ACC112 (cell line): ENCODE data around the gene MRPL24.
"Not testable (repeated sequence)": the region's sequence is repeated elsewhere in the genome, so short reads cannot be mapped to it uniquely, and the experiment has no call there.

Source experiments
- H2AFZ ChIP-seq: fragments of 200-600 bp; sonication (generic); one replicate; pipeline ENCODE4 v1.6.0; 2017; ENCODE audit warnings: antibody characterized with exemption, low read length; ENCODE audit not compliant: unreplicated experiment
- H3K27ac ChIP-seq: fragments of 200-600 bp; sonication (generic); 2 replicates; pipeline ENCODE4 v1.5.1; 2014; ENCODE audit warnings: low read depth, mild to moderate bottlenecking, antibody characterized with exemption, low read length, moderate library complexity
- H3K27me3 ChIP-seq: fragments of 200-600 bp; sonication (generic); 2 replicates; pipeline ENCODE4 v1.6.1; 2014; ENCODE audit warnings: mild to moderate bottlenecking, antibody characterized with exemption, low read length, moderate library complexity, mixed read lengths; ENCODE audit not compliant: insufficient read depth
- H3K36me3 ChIP-seq: fragments of 200-600 bp; sonication (generic); 2 replicates; pipeline ENCODE4 v1.6.1; 2016; ENCODE audit warnings: mild to moderate bottlenecking, antibody characterized with exemption, low read length, moderate library complexity, mixed read lengths; ENCODE audit not compliant: insufficient read depth
- H3K4me1 ChIP-seq: fragments of 200-600 bp; sonication (generic); one replicate; pipeline ENCODE4 v1.6.1; 2016; ENCODE audit warnings: low read length, mixed read lengths; ENCODE audit not compliant: insufficient read depth, unreplicated experiment, control insufficient read depth
- H3K4me3 ChIP-seq: fragments of 200-600 bp; sonication (generic); 2 replicates; pipeline ENCODE4 v1.5.1; 2014; ENCODE audit warnings: mild to moderate bottlenecking, low read depth, low read length
- H3K79me2 ChIP-seq: fragments of 200-600 bp; sonication (generic); one replicate; pipeline ENCODE4 v1.6.0; 2016; ENCODE audit warnings: low read length; ENCODE audit not compliant: control insufficient read depth, unreplicated experiment, insufficient read depth

Gene MRPL24

GRCh38 chr1:156760092-156760795, 19.4 kb upstream of the MRPL24 start:
- no peak overlapping the region for H2AFZ ChIP-seq
- H3K27me3 ChIP-seq: no peaks in the 10 kb centered on the region
- no peaks in the 10 kb centered on the region for H3K36me3 ChIP-seq
- no peak overlapping the region for H3K4me3 ChIP-seq
- no peaks in the 10 kb centered on the region for H3K79me2 ChIP-seq
- no peaks in the 10 kb centered on the region for H3K4me1 ChIP-seq
- no peak overlapping the region for H3K27ac ChIP-seq

- not testable (repeated sequence) for H3K27me3 ChIP-seq, H3K27ac ChIP-seq, H3K4me3 ChIP-seq, H3K4me1 ChIP-seq, H3K79me2 ChIP-seq, H2AFZ ChIP-seq, H3K36me3 ChIP-seq
These were observed 16.8 kb upstream of the MRPL24 start for GRCh38 chr1:156757572-156758253.

DNA sequence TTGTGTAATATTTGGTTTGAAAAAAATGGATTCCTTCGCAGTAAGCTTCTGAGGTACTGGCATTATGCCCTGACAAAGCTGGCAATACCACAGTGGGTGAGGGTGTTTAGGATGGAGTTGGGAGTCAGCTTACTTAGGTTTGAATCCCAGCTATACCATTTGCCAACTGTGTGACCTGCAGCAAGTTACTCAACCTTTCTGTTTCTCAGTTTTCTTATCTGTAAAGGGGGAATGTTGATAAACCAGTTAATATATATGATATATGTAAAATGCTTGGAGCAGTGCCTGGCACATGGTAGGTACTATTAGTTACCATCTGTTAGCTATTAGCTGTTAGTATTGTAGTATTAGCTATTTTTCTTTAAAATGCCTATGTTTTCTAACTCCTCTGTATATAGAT, 15.5 kb upstream of the MRPL24 start:
- H3K27ac ChIP-seq: no peak overlapping the region
- H3K36me3 ChIP-seq: no peaks in the 10 kb centered on the region
- no peak overlapping the region for H3K4me3 ChIP-seq
- no peaks in the 10 kb centered on the region for H3K27me3 ChIP-seq
- H3K4me1 ChIP-seq: peaks cover 7% of the 10 kb centered on the region
- H3K79me2 ChIP-seq: peaks cover 15% of the 10 kb centered on the region
- H2AFZ ChIP-seq: no peak overlapping the region

DNA sequence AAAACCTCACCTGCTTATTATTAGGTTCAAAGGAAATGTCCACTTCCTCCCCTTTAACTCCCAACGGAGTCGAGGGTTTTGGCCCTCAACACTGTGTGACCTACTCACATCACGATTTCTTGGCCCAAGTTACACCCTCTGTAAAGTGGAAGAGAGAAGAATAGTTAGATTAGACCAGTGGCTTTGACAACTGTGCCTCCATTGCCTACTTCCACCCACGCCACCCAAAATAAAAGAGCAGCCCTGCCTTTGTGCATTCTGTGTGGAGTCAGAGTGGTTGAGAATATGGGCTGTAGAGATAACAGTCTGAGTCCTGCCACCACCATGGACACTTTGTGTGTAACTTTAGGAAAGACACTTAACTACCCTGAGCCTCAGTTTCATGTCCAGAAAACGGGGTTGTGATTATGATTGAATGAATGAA, 14.7 kb upstream of the MRPL24 start:
- Histone ChIP-seq H3K4me1 (peaks cover 7% of the 10 kb centered on the region), H3K79me2 (peaks cover 23% of the 10 kb centered on the region), H3K27me3 (no peaks in the 10 kb centered on the region), H3K36me3 (no peaks in the 10 kb centered on the region), H3K27ac (no peak overlapping the region), H3K4me3 (no peak overlapping the region), H2AFZ (no peak overlapping the region)

- Histone ChIP-seq H3K27ac (no peak overlapping the region), H3K36me3 (no peaks in the 10 kb centered on the region), H3K4me3 (no peak overlapping the region), H3K79me2 (peaks cover 36% of the 10 kb centered on the region), H3K4me1 (peaks cover 15% of the 10 kb centered on the region), H3K27me3 (no peaks in the 10 kb centered on the region), H2AFZ (no peak overlapping the region)
These were observed 13.3 kb upstream of the MRPL24 start for GRCh38 chr1:156754219-156754618.

DNA sequence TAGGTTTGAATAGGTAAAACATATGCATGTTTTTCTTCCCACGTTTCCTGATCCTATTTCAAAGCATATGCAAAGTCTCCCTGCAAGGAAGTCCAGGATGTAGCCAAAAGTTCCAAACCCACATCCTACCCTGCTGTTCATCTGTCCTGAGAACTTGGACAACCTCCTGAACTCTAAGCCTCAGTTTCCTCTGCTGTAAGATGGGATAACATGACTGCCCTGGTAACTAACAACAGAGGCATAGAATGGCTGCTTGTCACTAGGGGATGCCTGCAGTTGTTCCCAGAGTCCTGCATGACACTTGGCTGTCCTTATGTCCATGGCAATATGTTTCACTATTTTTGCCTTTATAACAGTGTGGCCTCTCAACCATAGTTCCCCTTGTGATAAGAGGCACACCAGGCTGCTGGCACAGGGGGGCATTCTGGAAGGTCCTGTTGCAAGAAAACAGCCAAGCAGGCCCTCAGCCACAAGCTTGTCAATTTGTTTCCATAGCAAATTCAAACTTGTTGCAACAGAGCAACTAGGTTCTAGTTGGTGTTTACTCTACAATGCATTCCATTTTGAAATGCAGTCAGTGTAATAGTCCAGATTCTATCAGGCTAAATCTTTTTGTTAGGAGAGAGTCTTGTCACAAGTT, 12.1 kb upstream of the MRPL24 start:
- Histone ChIP-seq H3K79me2 (peaks cover 49% of the 10 kb centered on the region), H2AFZ (no peak overlapping the region), H3K27ac (no peak overlapping the region)

GRCh38 chr1:156751757-156752481, 11.0 kb upstream of the MRPL24 start:
- Histone ChIP-seq H3K4me1 (peaks cover 36% of the 10 kb centered on the region), H3K27ac (peak overlapping the region; percentile 100), H3K36me3 (no peaks in the 10 kb centered on the region), H3K79me2 (peaks cover 58% of the 10 kb centered on the region), H3K4me3 (peak overlapping the region; percentile 99), H3K27me3 (no peaks in the 10 kb centered on the region), H2AFZ (peak overlapping the region; percentile 84)

More for the DNA sequence above, 12.1 kb upstream of the MRPL24 start:
- no peaks in the 10 kb centered on the region for H3K27me3 ChIP-seq
- peak overlapping the region; percentile 99 for H3K4me3 ChIP-seq
- peaks cover 27% of the 10 kb centered on the region for H3K4me1 ChIP-seq
- no peaks in the 10 kb centered on the region for H3K36me3 ChIP-seq

DNA sequence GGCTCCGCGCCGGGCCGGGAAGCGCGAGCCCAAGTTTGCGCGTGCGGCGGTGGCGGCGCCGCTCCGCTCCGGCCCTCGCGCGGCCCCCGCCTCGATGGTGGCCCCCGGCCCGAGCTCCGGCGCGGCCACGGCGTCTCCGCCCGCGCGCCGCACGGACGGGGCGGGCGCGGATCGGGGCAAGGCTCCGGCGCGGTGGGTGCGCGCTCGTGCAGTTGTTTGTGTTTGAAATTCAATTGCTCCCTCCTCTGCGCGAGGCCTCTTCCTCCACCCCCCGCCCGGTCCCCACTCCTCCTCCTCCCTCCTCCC, 10.5 kb upstream of the MRPL24 start, which contains the start of gene HDGF:
TSS of gene HDGF (minus strand) at position 225 of the 306 bp plus-strand sequence. CDS start 246 bp downstream, outside the sequence.
- Histone ChIP-seq H3K27ac (peak within 1 kb of the TSS; percentile 100), H2AFZ (peak within 1 kb of the TSS; percentile 84), H3K4me1 (peaks cover 37% of the 10 kb centered on the region), H3K36me3 (no peaks in the 10 kb centered on the region), H3K27me3 (no peaks in the 10 kb centered on the region), H3K4me3 (peak within 1 kb of the TSS; percentile 99), H3K79me2 (peaks cover 63% of the 10 kb centered on the region)

DNA sequence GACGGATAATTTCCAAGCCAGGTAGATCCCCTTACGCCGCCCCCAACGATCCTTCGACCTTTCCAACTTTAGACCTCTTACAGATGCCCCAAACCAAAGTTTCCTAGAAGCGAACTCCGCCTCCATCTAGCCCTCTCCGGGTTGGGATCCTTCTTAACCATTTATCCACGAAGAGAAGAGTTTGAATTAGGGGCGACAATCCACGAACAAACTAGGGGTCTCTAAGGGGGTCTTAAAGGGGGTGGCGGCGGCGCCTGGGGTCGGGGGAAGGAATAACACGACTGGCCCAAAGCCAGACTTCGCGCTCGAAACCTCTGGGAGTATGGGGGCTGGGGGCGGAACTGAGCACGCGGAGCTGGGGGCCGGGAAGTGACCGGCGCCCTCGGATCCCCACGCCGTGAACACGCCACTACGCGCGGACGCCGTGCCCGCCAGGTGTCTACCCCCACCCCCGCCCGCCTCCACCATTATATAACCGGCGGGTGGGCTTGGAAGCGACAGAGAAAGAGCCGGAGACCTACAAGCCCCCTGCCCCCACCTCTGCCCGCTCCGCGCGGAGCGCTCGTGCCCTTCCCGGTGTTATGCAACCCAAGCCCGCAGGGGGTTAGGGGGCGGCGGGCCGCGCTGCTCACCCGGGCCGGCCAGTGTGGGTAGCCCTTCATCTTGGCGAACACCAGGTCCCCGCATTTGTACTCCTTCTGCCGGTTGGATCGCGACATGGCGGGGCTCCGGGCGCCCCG, 10.0 kb upstream of the MRPL24 start:
- Histone ChIP-seq H3K27me3 (no peaks in the 10 kb centered on the region), H2AFZ (peak overlapping the region; percentile 48), H3K36me3 (no peaks in the 10 kb centered on the region), H3K27ac (peak overlapping the region; percentile 100), H3K79me2 (peaks cover 68% of the 10 kb centered on the region), H3K4me1 (peaks cover 42% of the 10 kb centered on the region), H3K4me3 (peak overlapping the region; percentile 99)

DNA sequence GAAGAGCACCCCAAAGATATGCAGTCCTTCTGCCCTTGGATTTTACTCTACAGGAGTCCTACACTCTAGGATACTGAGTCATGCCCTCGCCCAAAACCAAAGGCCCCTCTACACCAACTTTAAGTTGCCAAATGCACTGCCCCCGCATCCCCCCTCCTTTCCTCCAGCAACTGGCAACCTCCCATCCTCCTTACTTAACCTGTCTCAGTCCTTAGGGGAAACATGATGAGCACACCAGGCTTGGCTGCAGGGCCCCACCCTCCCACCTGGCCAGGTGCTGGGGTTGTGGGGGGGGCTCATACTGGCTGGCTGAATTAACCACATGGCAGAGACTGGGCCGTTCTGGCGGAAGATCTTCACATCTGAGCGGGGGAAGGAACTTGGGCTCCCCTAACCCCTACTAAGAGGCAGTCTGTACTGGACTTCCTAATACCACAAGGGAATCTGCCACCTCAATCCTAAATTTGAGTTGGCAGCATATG, 9.3 kb upstream of the MRPL24 start:
- Histone ChIP-seq H3K27ac (peak overlapping the region; percentile 100), H3K79me2 (peaks cover 75% of the 10 kb centered on the region), H3K36me3 (peaks cover 3% of the 10 kb centered on the region; the same call in 1 of the 2 replicates), H3K4me1 (peaks cover 47% of the 10 kb centered on the region), H3K27me3 (no peaks in the 10 kb centered on the region), H2AFZ (no peak overlapping the region), H3K4me3 (peak overlapping the region; percentile 99)
